Endothelial cell of umbilical vein (primary cell): ENCODE results near the gene LDLRAD3. TPM values are rescaled to one million over a fixed set of nuclear protein-coding genes. Genes with fewer than 3 reads are reported as not detected.

Source experiments
- BruUV-seq: library from RNA; stranded (reverse); fragments of 400-500 nt; replicated peaks from 2 replicates; lab custom pipeline; 2021; lab: Mats Ljungman, UMichigan
- CTCF ChIA-PET: fragments of 300-600, 350-600 bp; sonication (Branson Sonifier 250); formaldehyde crosslinking; loops from one replicate; lab custom pipeline; 2021; ENCODE audit warnings: antibody characterized with exemption, inconsistent platforms; lab: Charles Lee
- POLR2A ChIA-PET: fragments of 300-600, 350-600 bp; sonication (Branson Sonifier 250); formaldehyde crosslinking; loops from one replicate; lab custom pipeline; 2021; ENCODE audit warnings: antibody characterized with exemption, inconsistent platforms; lab: Charles Lee
- DNase-seq: peaks from one replicate; pipeline ENCODE4 v3.0.0-alpha.2; 2011; ENCODE audit warnings: low read depth, low spot score
- FAIRE-seq: peaks from 2 replicates; lab custom pipeline; 2011; peaks lifted over from hg19 to GRCh38; lab: Jason Lieb, UNC
- H2AFZ ChIP-seq: 2 replicates; pipeline ENCODE4 v1.6.0; 2012; ENCODE audit warnings: low read depth, low read length, control low read depth, inconsistent platforms
- H3K27ac ChIP-seq: 2 replicates; pipeline ENCODE4 v1.5.1; 2011; ENCODE audit warnings: low read depth, mild to moderate bottlenecking, control low read depth, low read length, moderate library complexity; ENCODE audit not compliant: insufficient read depth
- H3K27me3 ChIP-seq, 2 experiments: 2 replicates each; pipeline versions ENCODE4 v1.6.0 to v1.6.1; 2011; ENCODE audit warnings: low read length in 2 of 2, mixed read lengths in 1 of 2; ENCODE audit not compliant: control insufficient read depth in 2 of 2, insufficient read depth in 2 of 2
- H3K36me3 ChIP-seq, 2 experiments: 2 replicates in 1 of 2; 3 replicates in 1 of 2; pipeline ENCODE4 v1.5.1; 2011; ENCODE audit warnings: low read length in 2 of 2, mild to moderate bottlenecking in 1 of 2, moderate library complexity in 1 of 2; ENCODE audit not compliant: control insufficient read depth in 2 of 2, insufficient read depth in 2 of 2; ENCODE audit errors: extremely low read depth in 1 of 2
- H3K4me1 ChIP-seq: 3 replicates; pipeline ENCODE4 v1.5.1; 2011; ENCODE audit warnings: mild to moderate bottlenecking, low read length; ENCODE audit not compliant: control insufficient read depth, insufficient read depth; ENCODE audit errors: extremely low read depth
- H3K4me2 ChIP-seq: 2 replicates; pipeline ENCODE4 v1.6.1; 2011; ENCODE audit warnings: low read length, control low read depth, mixed read lengths; ENCODE audit not compliant: insufficient read depth
- H3K4me3 ChIP-seq, 3 experiments: fragments of 200-600 bp in 1 of 3; sonication (generic), shearing (Covaris generic) in 1 of 3; replicated peaks in 1 of 3; 2 replicates each; pipeline ENCODE4 v1.5.1; 2011 to 2016; ENCODE audit warnings: control low read depth in 3 of 3, low read length in 3 of 3, mild to moderate bottlenecking in 2 of 3, inconsistent platforms in 1 of 3, low read depth in 1 of 3, moderate library complexity in 1 of 3; ENCODE audit not compliant: insufficient read depth in 1 of 3
- H3K79me2 ChIP-seq: 2 replicates; pipeline ENCODE4 v1.6.0; 2012; ENCODE audit warnings: low read length, inconsistent platforms; ENCODE audit not compliant: control insufficient read depth, insufficient read depth
- H3K9ac ChIP-seq: replicated peaks from 2 replicates; pipeline ENCODE3; 2011; ENCODE audit warnings: low read length, control low read depth; ENCODE audit not compliant: insufficient read depth; ENCODE audit errors: extremely low read depth
- H3K9me1 ChIP-seq: replicated peaks from 3 replicates; pipeline ENCODE4 v1.6.0; 2011; ENCODE audit warnings: mild to moderate bottlenecking, low read length; ENCODE audit not compliant: control insufficient read depth, insufficient read depth; ENCODE audit errors: extremely low read depth
- H3K9me3 ChIP-seq: replicated peaks from 2 replicates; pipeline ENCODE4 v1.5.1; 2012; ENCODE audit warnings: low read length, inconsistent platforms; ENCODE audit not compliant: control insufficient read depth, insufficient read depth
- H4K20me1 ChIP-seq: replicated peaks from 2 replicates; pipeline ENCODE3; 2011; ENCODE audit warnings: mild to moderate bottlenecking, low read length; ENCODE audit not compliant: control insufficient read depth, insufficient read depth; ENCODE audit errors: extremely low read depth
- MYC ChIP-seq: IDR thresholded peaks from one replicate; pipeline ENCODE4 v1.6.1; 2011; ENCODE audit warnings: mild to moderate bottlenecking, low read depth, low read length
- dilution Hi-C: fragments of 300-500 bp; cut with MboI; formaldehyde crosslinking; loops from one replicate; pipeline ENCODE4 v1.15.0; 2019; ENCODE audit warnings: low sequenced_read_pairs; ENCODE audit not compliant: extremely low pct_ligation_motif_present
- intact Hi-C: fragments of 100-400 bp; cut with micrococcal nuclease; formaldehyde crosslinking; loops from one replicate; pipeline ENCODE4 v1.10.0; 2022
- polyA plus RNA-seq, 4 experiments: library from polyadenylated mRNA; depleted of rRNA in 3 of 4; stranded (reverse) in 3 of 4; unstranded in 1 of 4; fragments of >200 nt; gene quantifications; 2 replicates each; pipeline versions ENCODE4 v1.2.1 to v1.2.3, GENCODE V29; 2011 to 2012; ENCODE audit warnings: missing spikeins in 1 of 4
- total RNA-seq: library from RNA; stranded (reverse); gene quantifications from 2 replicates; pipeline ENCODE4 v1.2.3, GENCODE V29; 2021
- TF ChIP-seq, protein P1 (sequence below), 2 donors: IDR thresholded peaks; 1 replicate in 1 of 2; 2 replicates in 1 of 2; pipeline ENCODE4 v1.5.1; 2011; ENCODE audit warnings: low read length in 2 of 2, mild to moderate bottlenecking in 2 of 2, moderate library complexity in 2 of 2, control low read depth in 1 of 2, inconsistent platforms in 1 of 2, low read depth in 1 of 2; ENCODE audit not compliant: insufficient read depth in 1 of 2; ENCODE audit errors: extremely low read depth in 1 of 2

LDLRAD3 gene
- total and polyA plus RNA-seq, 2 donors (not counting 3 experiments of a cell fraction or from before 2014, with no cell fraction given): 17.9 to 25.1 TPM

DNA sequence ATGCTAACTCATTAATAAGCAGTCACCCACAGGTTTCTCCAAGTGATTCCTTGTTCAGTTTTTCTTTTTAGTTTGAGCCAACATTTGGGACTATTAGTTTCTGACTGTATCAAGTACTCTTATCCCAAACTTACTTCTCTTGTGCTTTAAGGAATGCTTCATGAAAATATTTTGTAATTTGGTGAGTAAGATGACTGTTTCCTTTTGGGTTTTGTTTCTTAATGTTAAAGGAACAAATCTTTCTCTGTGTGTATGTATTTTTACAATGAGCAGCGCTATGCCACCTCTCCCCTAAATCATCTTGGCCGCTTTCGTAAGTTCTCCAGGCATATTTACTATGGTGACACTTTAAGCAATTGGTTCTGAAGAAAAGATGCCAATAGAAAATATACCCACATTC, 72.4 kb downstream of the LDLRAD3 start:
- Histone ChIP-seq H3K9ac (no peak overlapping the region), H3K4me1 (peaks cover 12% of the 10 kb centered on the region), H4K20me1 (no peaks in the 10 kb centered on the region), H3K79me2 (peaks cover 19% of the 10 kb centered on the region), H3K9me1 (no peaks in the 10 kb centered on the region), H3K4me3 (no peak overlapping the region), H2AFZ (no peak overlapping the region), H3K27ac (no peak overlapping the region), H3K36me3 (no peaks in the 10 kb centered on the region), H3K9me3 (no peaks in the 10 kb centered on the region), H3K27me3 (no peaks in the 10 kb centered on the region), H3K4me2 (no peak overlapping the region)
- FAIRE-seq: no peak
- TF ChIP-seq MYC: no peak
- TF ChIP-seq, protein P1, sequence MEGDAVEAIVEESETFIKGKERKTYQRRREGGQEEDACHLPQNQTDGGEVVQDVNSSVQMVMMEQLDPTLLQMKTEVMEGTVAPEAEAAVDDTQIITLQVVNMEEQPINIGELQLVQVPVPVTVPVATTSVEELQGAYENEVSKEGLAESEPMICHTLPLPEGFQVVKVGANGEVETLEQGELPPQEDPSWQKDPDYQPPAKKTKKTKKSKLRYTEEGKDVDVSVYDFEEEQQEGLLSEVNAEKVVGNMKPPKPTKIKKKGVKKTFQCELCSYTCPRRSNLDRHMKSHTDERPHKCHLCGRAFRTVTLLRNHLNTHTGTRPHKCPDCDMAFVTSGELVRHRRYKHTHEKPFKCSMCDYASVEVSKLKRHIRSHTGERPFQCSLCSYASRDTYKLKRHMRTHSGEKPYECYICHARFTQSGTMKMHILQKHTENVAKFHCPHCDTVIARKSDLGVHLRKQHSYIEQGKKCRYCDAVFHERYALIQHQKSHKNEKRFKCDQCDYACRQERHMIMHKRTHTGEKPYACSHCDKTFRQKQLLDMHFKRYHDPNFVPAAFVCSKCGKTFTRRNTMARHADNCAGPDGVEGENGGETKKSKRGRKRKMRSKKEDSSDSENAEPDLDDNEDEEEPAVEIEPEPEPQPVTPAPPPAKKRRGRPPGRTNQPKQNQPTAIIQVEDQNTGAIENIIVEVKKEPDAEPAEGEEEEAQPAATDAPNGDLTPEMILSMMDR (IDR thresholded peaks at IDR 0.05; ENCODE audit: extremely low read depth in 1 of 2, insufficient read depth in 1 of 2, low read depth in 1 of 2, low read length in 2 of 2): no peak
- CTCF ChIA-PET: interaction anchor here (1.3 kb wide), 1 partner anchor 194 kb away, joined by 4 read pairs; no protein-coding TSS in a partner anchor
- POLR2A ChIA-PET: no interaction called here
- dilution Hi-C loops (no loop called here), intact Hi-C loops (no loop called here)
- BruUV-seq: no TSS peak
- no peak for DNase-seq

DNA sequence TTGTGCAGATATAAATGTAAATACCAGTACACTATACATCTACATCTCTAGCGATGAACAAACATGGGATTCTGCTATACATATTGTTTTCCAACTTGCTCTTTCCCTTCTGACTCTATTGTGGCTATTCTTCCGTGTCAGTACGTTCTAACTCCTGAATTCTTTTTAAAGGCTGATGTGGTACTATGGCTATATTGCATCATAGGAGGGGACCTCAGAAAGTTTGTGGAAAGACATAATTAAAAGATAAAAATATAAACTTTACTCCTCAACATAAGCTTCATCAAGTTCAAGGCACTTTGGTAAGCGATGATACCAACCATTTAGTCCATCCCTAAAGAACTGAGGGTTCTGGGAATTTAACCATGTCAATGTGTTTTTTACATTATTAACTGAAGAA, 72.8 kb downstream of the LDLRAD3 start:
- Histone ChIP-seq H3K79me2 (peaks cover 15% of the 10 kb centered on the region), H3K4me3 (no peak overlapping the region), H3K9me3 (no peaks in the 10 kb centered on the region), H3K4me2 (no peak overlapping the region), H4K20me1 (no peaks in the 10 kb centered on the region), H3K9ac (no peak overlapping the region), H3K36me3 (no peaks in the 10 kb centered on the region), H2AFZ (no peak overlapping the region), H3K27ac (no peak overlapping the region), H3K9me1 (no peaks in the 10 kb centered on the region), H3K27me3 (no peaks in the 10 kb centered on the region), H3K4me1 (peaks cover 12% of the 10 kb centered on the region)
- TF ChIP-seq, protein P1 (IDR thresholded peaks at IDR 0.05; ENCODE audit: extremely low read depth in 1 of 2, insufficient read depth in 1 of 2, low read depth in 1 of 2, low read length in 2 of 2): no peak
- dilution Hi-C loops: no loop called here
- DNase-seq: no peak
- no peak for FAIRE-seq
- BruUV-seq: no TSS peak
- intact Hi-C loops: no loop called here
- POLR2A ChIA-PET: no interaction called here
- CTCF ChIA-PET: interaction anchor here (1.2 kb wide), 1 partner anchor 18 kb away, joined by 3 read pairs; no protein-coding TSS in a partner anchor
